Keratinocyte (primary cell): ENCODE measurements around the gene SCARB1. TPM values are rescaled to one million over a fixed set of nuclear protein-coding genes. Genes with fewer than 3 reads are reported as not detected.

ENCODE experiments used
- DNase-seq: peaks from one replicate; pipeline ENCODE4 v3.0.0-alpha.2; 2011; ENCODE audit warnings: low read depth, missing footprints, low spot score
- FAIRE-seq: peaks from 2 replicates; lab custom pipeline; 2011; peaks lifted over from hg19 to GRCh38; lab: Jason Lieb, UNC
- H2AFZ ChIP-seq: 2 replicates; pipeline ENCODE4 v1.6.0; 2012; ENCODE audit warnings: low read length, control low read depth, inconsistent platforms; ENCODE audit not compliant: control insufficient read depth
- H3K27ac ChIP-seq: 2 replicates; pipeline ENCODE4 v1.5.1; 2011; ENCODE audit warnings: low read length; ENCODE audit not compliant: control insufficient read depth, insufficient read depth
- H3K27me3 ChIP-seq: 3 replicates; pipeline ENCODE4 v1.6.0; 2011; ENCODE audit warnings: low read length; ENCODE audit not compliant: control insufficient read depth, insufficient read depth; ENCODE audit errors: extremely low read depth
- H3K36me3 ChIP-seq, 2 experiments: 2 replicates in 1 of 2; 3 replicates in 1 of 2; pipeline ENCODE4 v1.5.1; 2011; ENCODE audit warnings: low read length in 2 of 2, mild to moderate bottlenecking in 1 of 2; ENCODE audit not compliant: control insufficient read depth in 2 of 2, insufficient read depth in 2 of 2; ENCODE audit errors: extremely low read depth in 1 of 2
- H3K4me1 ChIP-seq: 3 replicates; pipeline ENCODE4 v1.5.1; 2011; ENCODE audit warnings: low read length; ENCODE audit not compliant: control insufficient read depth, insufficient read depth; ENCODE audit errors: extremely low read depth
- H3K4me2 ChIP-seq: 3 replicates; pipeline ENCODE4 v1.6.0; 2011; ENCODE audit warnings: low read depth, low read length; ENCODE audit not compliant: control insufficient read depth, insufficient read depth; ENCODE audit errors: extremely low read depth
- H3K4me3 ChIP-seq, 3 experiments: fragments of 200-600 bp in 1 of 3; sonication (generic) in 1 of 3; 2 replicates in 2 of 3; 3 replicates in 1 of 3; pipeline ENCODE4 v1.5.1; 2011 to 2016; ENCODE audit warnings: low read length in 3 of 3, mild to moderate bottlenecking in 3 of 3, control low read depth in 2 of 3, inconsistent platforms in 1 of 3, low read depth in 1 of 3, mixed read lengths in 1 of 3, mixed run types in 1 of 3, moderate library complexity in 1 of 3; ENCODE audit not compliant: control insufficient read depth in 2 of 3, insufficient read depth in 2 of 3; ENCODE audit errors: extremely low read depth in 1 of 3
- H3K79me2 ChIP-seq: 2 replicates; pipeline ENCODE4 v1.6.0; 2012; ENCODE audit warnings: low read length; ENCODE audit not compliant: control insufficient read depth, insufficient read depth
- H3K9ac ChIP-seq: 3 replicates; pipeline ENCODE4 v1.6.0; 2011; ENCODE audit warnings: low read length; ENCODE audit not compliant: control insufficient read depth, insufficient read depth; ENCODE audit errors: extremely low read depth
- H3K9me1 ChIP-seq: 3 replicates; pipeline ENCODE4 v1.6.0; 2011; ENCODE audit warnings: low read length; ENCODE audit not compliant: control insufficient read depth, insufficient read depth; ENCODE audit errors: extremely low read depth
- H3K9me3 ChIP-seq: 2 replicates; pipeline ENCODE4 v1.5.1; 2012; ENCODE audit warnings: low read depth, low read length; ENCODE audit not compliant: control insufficient read depth
- H4K20me1 ChIP-seq: 3 replicates; pipeline ENCODE4 v1.6.0; 2011; ENCODE audit warnings: low read length; ENCODE audit not compliant: control insufficient read depth, insufficient read depth; ENCODE audit errors: extremely low read depth
- EZH2 ChIP-seq: IDR thresholded peaks from one replicate; pipeline ENCODE4 v1.6.1; 2012; ENCODE audit warnings: inconsistent platforms, mild to moderate bottlenecking, low read length, moderate library complexity
- dilution Hi-C: fragments of 300-500 bp; cut with MboI; formaldehyde crosslinking; loops from one replicate; pipeline ENCODE4 v1.7.0; 2020; ENCODE audit warnings: low sequenced_read_pairs; ENCODE audit not compliant: extremely low pct_ligation_motif_present
- polyA plus RNA-seq, 5 experiments: library from polyadenylated mRNA; depleted of rRNA in 3 of 5; stranded (reverse) in 3 of 5; stranded (forward) in 1 of 5; unstranded in 1 of 5; fragments of >200 nt; gene quantifications; 1 replicate in 1 of 5; 2 replicates in 3 of 5; 3 replicates in 1 of 5; pipeline versions ENCODE4 v1.2.1 to v1.2.3, GENCODE V29; 2011 to 2012; ENCODE audit warnings: missing spikeins in 2 of 5, low read depth in 1 of 5, low replicate concordance in 1 of 5
- TF ChIP-seq, protein P1 (sequence below), 3 experiments: IDR thresholded peaks in 1 of 3; conservative IDR thresholded peaks in 1 of 3; optimal IDR thresholded peaks in 1 of 3; 2 replicates in 2 of 3; 3 replicates in 1 of 3; pipeline versions ENCODE3 to v1.5.1; 2011; ENCODE audit warnings: low read length in 3 of 3, mild to moderate bottlenecking in 3 of 3, moderate library complexity in 2 of 3, control low read depth in 1 of 3, inconsistent platforms in 1 of 3; ENCODE audit not compliant: insufficient read depth in 2 of 3; ENCODE audit errors: extremely low read depth in 1 of 3

Gene SCARB1
- polyA plus RNA-seq, 1 donor (not counting 4 experiments of a cell fraction or from before 2014, with no cell fraction given): 40.9 TPM

GRCh38 chr12:124857921-124858461, 5.7 kb downstream of the SCARB1 start:
- H3K9ac ChIP-seq: no peak overlapping the region
- H3K4me1 ChIP-seq: peaks cover 16% of the 10 kb centered on the region
- H3K27me3 ChIP-seq: no peaks in the 10 kb centered on the region
- peaks cover 73% of the 10 kb centered on the region for H3K79me2 ChIP-seq
- H3K9me3 ChIP-seq: no peaks in the 10 kb centered on the region
- no peak overlapping the region for H2AFZ ChIP-seq
- H3K9me1 ChIP-seq: peaks cover 10% of the 10 kb centered on the region
- H3K4me3 ChIP-seq: no peak overlapping the region
- H3K27ac ChIP-seq: no peak overlapping the region
- H3K36me3 ChIP-seq: peaks cover 16 to 24% of the 10 kb centered on the region in 2 experiments
- dilution Hi-C loops: no loop called here
- TF ChIP-seq EZH2: no peak
- TF ChIP-seq, protein P1, sequence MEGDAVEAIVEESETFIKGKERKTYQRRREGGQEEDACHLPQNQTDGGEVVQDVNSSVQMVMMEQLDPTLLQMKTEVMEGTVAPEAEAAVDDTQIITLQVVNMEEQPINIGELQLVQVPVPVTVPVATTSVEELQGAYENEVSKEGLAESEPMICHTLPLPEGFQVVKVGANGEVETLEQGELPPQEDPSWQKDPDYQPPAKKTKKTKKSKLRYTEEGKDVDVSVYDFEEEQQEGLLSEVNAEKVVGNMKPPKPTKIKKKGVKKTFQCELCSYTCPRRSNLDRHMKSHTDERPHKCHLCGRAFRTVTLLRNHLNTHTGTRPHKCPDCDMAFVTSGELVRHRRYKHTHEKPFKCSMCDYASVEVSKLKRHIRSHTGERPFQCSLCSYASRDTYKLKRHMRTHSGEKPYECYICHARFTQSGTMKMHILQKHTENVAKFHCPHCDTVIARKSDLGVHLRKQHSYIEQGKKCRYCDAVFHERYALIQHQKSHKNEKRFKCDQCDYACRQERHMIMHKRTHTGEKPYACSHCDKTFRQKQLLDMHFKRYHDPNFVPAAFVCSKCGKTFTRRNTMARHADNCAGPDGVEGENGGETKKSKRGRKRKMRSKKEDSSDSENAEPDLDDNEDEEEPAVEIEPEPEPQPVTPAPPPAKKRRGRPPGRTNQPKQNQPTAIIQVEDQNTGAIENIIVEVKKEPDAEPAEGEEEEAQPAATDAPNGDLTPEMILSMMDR (optimal IDR thresholded peaks at IDR 0.05 in 1 of 3, IDR thresholded peaks at IDR 0.05 in 1 of 3, conservative IDR thresholded peaks at IDR 0.05 in 1 of 3; ENCODE audit: extremely low read depth in 1 of 3, insufficient read depth in 2 of 3, low read length in 3 of 3): no peak
- H3K4me2 ChIP-seq: no peak overlapping the region
- no peak for FAIRE-seq
- DNase-seq: no peak
- H4K20me1 ChIP-seq: peaks cover 6% of the 10 kb centered on the region

DNA sequence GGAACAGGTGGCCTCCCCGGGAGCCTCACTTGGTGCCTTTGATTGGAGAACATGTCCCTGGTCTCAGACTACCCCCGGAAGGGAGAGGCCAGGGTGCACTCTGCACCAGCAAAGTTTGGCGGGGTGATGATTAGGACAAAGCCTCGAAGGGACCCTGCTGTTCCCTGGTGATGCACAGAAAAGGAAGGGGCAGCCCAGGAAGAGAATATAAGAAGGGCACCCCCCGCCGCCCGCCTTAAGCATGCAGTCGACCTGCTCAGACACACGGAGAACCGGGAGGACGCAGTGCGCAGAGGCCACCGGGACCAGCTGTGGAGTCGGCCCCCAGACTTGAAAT, 6.9 kb downstream of the SCARB1 start:
- DNase-seq (no peak), FAIRE-seq (no peak)
- Histone ChIP-seq H3K9ac (no peak overlapping the region), H4K20me1 (peaks cover 3% of the 10 kb centered on the region), H3K9me3 (no peaks in the 10 kb centered on the region), H3K9me1 (peaks cover 4% of the 10 kb centered on the region), H3K4me2 (no peak overlapping the region), H3K4me1 (peaks cover 5% of the 10 kb centered on the region), H3K79me2 (peaks cover 73% of the 10 kb centered on the region), H2AFZ (no peak overlapping the region), H3K27ac (no peak overlapping the region), H3K36me3 (peaks cover 19 to 20% of the 10 kb centered on the region in 2 experiments), H3K4me3 (no peak overlapping the region), H3K27me3 (no peaks in the 10 kb centered on the region)
- dilution Hi-C loops: no loop called here
- TF ChIP-seq, protein P1 (optimal IDR thresholded peaks at IDR 0.05 in 1 of 3, IDR thresholded peaks at IDR 0.05 in 1 of 3, conservative IDR thresholded peaks at IDR 0.05 in 1 of 3; ENCODE audit: extremely low read depth in 1 of 3, insufficient read depth in 2 of 3, low read length in 3 of 3): no peak
- TF ChIP-seq EZH2: no peak
